Activated CD4-positive, alpha-beta T cell treated with anti-CD3 and anti-CD28 coated beads, Interleukin-2, amount 50 U/mL, for 48 hours (primary cell): Measurements from ENCODE around the gene KCNK10.

Experiments used
- DNase-seq, 2 experiments: peaks; one replicate each; pipeline ENCODE4 v3.0.0-alpha.2; 2020

Gene KCNK10

GRCh38 chr14:88321692-88322503, 1.2 kb downstream of the KCNK10 start:
- no peak for DNase-seq

GRCh38 chr14:88318406-88318805, 4.7 kb downstream of the KCNK10 start:
- DNase-seq: no peak

GRCh38 chr14:88316521-88316920, 6.5 kb downstream of the KCNK10 start:
- no peak for DNase-seq

- DNase-seq: no peak
Observed at GRCh38 chr14:88312257-88312656, 10.8 kb downstream of the KCNK10 start.

DNA sequence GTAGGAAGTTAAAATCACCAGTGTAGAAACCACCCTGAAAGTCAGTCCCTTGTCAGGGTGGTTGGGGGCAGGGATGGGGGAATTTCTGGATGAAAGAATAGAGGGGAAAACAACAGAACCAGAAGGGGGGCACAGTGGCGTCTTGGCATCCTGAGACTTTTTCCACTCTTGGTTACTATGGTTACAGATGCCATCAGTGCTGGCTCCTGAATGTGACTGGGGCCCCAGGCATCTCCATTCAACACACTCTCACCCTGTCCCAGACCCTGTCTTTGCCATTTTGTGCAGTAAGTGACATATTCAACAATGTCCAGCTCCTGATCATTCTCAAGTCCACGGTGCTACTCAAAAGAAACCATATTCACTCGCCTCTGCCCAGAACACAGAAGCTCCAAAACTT, 11.3 kb downstream of the KCNK10 start:
- DNase-seq: no peak

- no peak for DNase-seq
Observed at GRCh38 chr14:88310449-88310848, 12.6 kb downstream of the KCNK10 start.

DNA sequence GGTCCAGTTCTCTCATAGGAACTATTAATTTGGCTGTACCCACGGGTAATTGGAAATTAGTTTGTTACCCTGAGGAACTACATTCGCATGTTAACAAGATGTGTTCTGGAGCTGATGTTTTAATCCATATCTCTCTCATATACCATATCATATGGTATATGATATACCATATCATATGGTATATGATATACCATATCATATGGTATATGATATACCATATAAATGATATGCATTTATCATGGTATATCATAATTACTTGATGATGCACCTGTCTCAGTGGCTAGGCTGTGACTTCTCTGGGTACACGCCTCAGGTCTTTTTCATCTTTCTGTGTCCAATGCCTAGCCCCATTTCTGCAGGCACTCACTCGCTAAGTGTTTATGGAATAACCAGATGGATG, 13.0 kb downstream of the KCNK10 start:
- DNase-seq: no peak

GRCh38 chr14:88305528-88306322, 17.3 kb downstream of the KCNK10 start:
- DNase-seq: no peak

- DNase-seq: no peak
Observed at GRCh38 chr14:88303041-88303440, 20.0 kb downstream of the KCNK10 start.

- DNase-seq: no peak
Observed at GRCh38 chr14:88301381-88301780, 21.7 kb downstream of the KCNK10 start.

DNA sequence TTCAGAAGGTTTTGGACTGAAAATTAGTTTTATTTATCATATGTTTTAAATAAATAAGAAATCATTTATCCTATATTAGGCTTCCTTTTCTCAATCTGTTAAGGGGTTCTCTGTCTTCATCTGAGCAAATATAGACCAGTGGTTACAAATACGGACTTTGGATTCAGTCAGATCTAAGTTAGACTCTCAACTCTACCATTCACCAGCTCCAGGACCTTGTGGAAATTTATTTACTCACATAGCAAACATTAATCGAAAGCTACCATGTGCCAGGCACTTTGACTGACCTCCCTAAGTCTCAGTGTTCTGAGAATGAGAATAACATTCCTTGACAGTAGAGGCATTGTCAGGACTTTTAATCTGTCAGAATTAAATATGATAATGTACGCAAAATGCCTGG, 22.3 kb downstream of the KCNK10 start:
- DNase-seq: no peak

- DNase-seq: no peak
Observed at GRCh38 chr14:88299865-88300530, 23.1 kb downstream of the KCNK10 start.

DNA sequence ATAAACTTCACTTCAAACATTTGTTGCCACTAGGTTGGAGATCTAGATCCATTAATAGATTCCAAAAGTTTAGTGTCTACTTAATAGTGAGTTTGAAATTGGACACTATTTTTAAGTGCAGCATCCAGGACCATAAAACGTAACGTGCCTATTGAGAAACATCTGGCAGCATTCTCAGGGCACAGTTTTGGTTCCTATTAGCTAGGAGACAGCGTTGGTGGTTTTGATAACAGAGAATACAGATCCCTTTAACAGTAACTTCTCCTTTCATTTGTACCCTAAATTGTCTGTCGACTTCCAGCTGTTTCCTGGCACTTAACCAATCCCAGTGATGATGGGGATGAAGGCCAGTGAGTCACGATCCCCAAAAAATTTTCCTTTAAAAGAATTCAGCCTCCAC, 25.8 kb downstream of the KCNK10 start:
- DNase-seq: no peak

DNA sequence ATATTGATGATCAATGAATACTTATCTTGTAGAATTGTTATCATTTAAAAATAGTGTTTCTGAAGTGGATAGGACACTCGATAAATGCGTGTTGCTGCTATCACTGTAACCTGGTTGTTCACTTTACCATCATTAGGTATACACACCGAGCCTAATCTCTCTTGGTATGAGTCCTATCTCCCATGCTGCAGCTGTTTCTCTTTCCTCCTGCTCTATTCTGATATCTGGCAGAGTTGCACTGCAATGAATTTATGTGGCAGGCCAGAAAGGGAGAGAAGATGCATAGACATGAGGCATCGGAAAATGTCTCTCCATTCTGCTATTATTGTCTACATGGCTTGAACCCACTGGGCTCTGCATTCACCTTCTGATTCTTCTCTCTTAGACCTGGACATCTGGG, 26.7 kb downstream of the KCNK10 start:
- no peak for DNase-seq

GRCh38 chr14:88289996-88290395, 33.1 kb downstream of the KCNK10 start:
- no peak for DNase-seq

DNA sequence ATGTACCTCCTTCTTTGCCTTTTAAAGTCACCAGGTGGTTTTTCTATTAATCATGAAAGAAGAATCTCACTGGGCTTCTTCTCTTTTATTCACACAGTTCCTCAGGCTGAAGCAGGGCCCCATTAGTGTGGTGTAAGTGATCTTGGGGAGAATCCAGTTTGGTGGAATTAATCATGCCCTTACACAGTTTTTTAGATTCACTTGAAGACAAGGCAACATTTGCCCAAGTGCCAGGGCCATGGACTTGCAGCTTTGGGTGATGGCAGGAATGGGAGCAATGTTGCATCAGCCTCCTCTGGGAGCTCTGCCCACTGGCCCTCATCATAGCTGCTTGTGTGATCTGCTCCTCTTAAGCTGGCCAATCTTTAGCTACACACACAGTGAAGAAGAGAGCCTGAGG, 33.8 kb downstream of the KCNK10 start:
- no peak for DNase-seq

DNA sequence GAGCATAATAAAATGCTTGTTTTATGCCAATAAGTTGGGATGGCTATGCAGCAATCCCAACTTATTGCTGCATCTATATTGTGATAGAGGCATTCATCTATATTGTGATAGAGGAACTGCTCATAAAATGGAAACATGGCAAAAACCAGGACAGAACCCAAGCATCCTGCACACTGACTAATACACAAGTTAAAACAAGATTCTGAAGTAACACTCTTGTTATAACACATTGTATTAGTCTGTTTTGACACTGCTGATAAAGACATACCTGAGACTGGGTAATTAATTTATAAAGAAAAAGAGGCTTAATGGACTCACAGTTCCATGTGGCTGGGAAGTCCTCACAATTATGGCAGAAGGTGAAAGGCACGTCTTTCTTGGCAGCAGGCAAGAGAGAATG, 36.8 kb downstream of the KCNK10 start:
- DNase-seq: no peak

GRCh38 chr14:88281447-88281846, 41.6 kb downstream of the KCNK10 start:
- DNase-seq: no peak

DNA sequence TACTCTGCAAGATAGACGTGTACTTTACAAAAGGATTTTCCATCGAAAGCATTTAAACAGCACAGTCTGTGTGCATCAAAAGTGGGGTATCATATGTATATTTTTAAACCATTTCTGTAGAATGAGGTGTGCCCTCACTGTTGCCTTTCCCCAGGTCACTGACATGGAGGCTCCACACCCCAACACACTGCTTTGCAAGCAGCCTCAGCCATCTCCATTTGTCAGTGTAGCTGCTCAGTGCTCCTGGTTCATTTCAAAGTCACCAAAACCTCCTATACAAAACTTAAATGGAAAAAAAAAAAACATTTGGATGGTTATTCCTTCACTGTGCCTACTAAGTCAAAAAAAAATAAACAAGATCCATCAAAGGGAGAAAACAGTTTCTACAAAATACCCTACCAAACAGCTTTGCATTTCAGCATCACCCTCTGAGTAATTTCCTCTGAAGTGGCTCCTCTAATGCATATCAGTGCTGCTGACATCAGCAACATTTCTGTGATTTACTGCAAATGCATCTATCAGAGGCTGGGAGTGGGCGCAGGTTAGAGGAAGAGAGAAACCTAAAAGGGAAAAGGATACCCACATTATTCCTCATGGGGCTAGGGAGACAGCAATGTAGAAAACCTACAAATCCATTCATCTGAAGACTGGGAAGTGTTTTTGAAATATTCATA, 46.0 kb downstream of the KCNK10 start:
- DNase-seq: no peak

GRCh38 chr14:88272390-88273269, 50.4 kb downstream of the KCNK10 start:
- no peak for DNase-seq

GRCh38 chr14:88271205-88271604, 51.9 kb downstream of the KCNK10 start:
- no peak for DNase-seq

GRCh38 chr14:88270776-88271175, 52.3 kb downstream of the KCNK10 start:
- no peak for DNase-seq
